NCI-H2107 treated with DMSO at 0.1 percent for 48 hours (cell line): ENCODE data around the gene LRFN5.
"Not testable (repeated sequence)": the region's sequence is repeated elsewhere in the genome, so short reads cannot be mapped to it uniquely, and the experiment has no call there.

Experiments
- DNase-seq: peaks from one replicate; lab custom pipeline; 2025; ENCODE audit not compliant: unreplicated experiment; lab: John Stamatoyannopoulos, UW

Gene LRFN5

DNA sequence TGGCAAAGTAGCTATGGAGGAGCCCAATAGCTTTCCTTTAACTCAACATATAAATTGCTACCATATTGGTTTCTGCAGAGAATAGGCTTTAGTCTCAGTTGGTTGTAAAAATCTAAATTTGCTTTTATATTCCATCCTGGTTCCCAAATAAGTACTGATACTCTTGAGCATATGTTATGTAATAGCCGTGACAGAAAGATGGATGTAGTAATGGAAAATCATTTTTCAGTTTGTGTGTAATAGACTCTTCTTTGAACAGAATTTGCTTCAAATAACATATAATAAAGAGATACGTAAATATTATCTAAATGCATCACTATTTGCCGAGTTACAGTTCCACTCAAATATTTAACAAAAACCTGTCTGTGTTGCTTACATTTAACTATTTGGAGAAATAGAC lies 271.6 kb downstream of the LRFN5 start:
- no peak for DNase-seq

GRCh38 chr14:41891624-41892023 lies 284.9 kb downstream of the LRFN5 start:
- DNase-seq, result no peak

DNA sequence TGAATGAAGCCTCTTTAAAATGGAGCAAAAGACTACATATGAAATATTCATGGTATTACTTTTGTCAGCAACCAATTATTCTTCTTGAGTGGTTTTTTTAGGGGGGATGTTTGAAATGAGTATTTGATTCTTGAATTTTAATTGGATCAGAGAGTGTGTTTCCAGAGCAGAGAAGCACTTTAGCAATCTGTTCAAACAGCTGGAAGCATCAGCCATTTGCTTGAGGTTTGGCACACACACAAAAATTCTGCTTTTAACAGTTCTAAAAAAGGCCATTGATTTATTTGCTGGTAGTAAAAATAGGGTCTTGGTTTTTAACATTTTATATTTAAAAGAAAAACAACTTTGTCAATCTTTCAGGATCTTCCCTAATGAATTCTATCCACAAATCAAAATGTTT lies 292.7 kb downstream of the LRFN5 start:
- DNase-seq, result peak; percentile 96

DNA sequence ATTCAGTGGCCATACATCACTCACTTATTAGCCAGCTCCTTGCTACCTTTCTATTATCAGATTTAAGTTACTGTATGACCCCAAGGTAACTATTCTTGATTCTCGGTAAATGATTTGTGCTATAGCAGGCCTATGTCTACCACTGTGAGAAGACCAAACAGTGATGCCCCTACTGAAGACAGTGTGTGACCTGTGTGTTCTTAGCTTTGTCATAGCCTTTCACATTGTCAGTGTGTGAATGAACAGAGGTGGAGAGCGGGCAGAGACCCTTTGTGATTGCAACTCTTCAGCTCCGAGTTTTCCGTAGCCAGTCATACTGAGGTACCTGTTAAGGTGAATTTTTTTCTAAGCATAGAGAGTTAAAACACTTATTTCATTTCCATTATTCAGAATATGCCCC lies 294.0 kb downstream of the LRFN5 start:
- DNase-seq, result no peak

GRCh38 chr14:41901089-41901488 lies 294.4 kb downstream of the LRFN5 start:
- no peak for DNase-seq

DNA sequence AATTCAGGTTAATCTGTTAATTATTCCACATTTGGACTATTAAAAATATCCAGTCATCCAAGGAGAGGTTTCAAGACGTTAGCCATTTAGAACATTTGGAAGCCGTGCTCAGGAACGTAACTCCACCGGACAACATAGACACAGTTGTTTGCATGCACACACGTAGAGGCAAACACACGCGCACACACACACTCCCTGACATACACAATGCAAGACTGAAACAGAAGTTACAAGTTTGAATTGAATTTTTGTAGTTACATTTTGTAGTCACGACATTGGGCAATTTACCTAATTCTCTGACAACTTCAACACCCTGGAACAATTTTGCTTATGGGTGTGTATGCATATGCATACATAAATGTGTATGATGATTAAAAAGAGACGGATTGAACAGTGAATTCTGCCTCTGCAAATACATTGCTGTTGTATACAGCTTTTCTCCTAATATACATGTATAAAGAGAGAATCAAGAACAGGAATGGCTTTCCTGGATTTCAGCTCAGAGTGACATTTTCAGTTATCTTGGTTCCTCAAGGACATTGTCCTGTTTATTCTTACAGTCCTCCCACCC lies 298.8 kb downstream of the LRFN5 start:
- DNase-seq, result no peak

DNA sequence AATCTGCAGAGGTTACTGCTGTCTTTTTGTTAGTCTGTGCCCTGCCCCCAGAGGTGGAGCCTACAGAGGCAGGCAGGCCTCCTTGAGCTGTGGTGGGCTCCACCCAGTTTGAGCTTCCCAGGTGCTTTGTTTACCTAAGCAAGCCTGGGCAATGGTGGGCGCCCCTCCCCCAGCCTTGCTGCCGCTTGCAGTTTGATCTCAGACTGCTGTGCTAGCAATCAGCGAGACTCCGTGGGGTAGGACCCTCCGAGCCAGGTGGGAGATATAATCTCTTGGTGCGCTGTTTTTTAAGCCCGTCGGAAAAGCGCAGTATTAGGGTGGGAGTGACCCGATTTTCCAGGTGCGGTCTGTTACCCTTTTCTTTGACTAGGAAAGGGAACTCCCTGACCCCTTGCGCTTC lies 304.5 kb downstream of the LRFN5 start:
- DNase-seq, result not testable (repeated sequence)

GRCh38 chr14:41913398-41913797 lies 306.7 kb downstream of the LRFN5 start:
- DNase-seq, result no peak

DNA sequence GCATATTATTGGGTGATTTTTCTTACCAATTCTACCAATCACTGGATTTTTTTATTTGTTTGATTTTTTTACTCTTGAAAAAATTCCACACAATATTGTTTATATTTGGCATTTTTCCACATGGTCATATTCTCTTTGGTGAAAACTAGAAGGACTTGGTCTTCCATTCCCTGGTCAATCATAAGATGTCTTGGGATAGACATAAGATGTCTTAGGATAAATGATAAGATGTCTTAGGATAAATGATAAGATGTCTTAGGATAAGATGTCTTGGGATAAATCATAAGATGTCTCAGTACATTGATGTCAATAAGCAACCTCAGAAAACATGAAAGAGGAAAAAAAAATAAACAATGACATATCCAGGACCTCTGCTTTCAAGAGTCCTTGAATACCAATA lies 309.1 kb downstream of the LRFN5 start:
- no peak for DNase-seq

- DNase-seq, result no peak
These were observed 309.6 kb downstream of the LRFN5 start for GRCh38 chr14:41916313-41916712.

- peak; percentile 43 for DNase-seq
These were observed 318.7 kb downstream of the LRFN5 start for GRCh38 chr14:41925409-41925808.

GRCh38 chr14:41950428-41951151 lies 343.9 kb downstream of the LRFN5 start:
- DNase-seq, result no peak
